NCI-H2029 (cell line): Measurements from ENCODE around the gene DPP6.
A peak's percentile ranks its signal among the peaks of the same experiment; 100 is the strongest.
"Not testable (repeated sequence)": the region's sequence is repeated elsewhere in the genome, so short reads cannot be mapped to it uniquely, and the experiment has no call there.

Experiments
- DNase-seq: peaks from one replicate; lab custom pipeline; 2025; lab: John Stamatoyannopoulos, UW

DPP6 gene

GRCh38 chr7:154928136-154929005 lies 876.2 kb downstream of the DPP6 start:
- DNase-seq: peak; percentile 75

DNA sequence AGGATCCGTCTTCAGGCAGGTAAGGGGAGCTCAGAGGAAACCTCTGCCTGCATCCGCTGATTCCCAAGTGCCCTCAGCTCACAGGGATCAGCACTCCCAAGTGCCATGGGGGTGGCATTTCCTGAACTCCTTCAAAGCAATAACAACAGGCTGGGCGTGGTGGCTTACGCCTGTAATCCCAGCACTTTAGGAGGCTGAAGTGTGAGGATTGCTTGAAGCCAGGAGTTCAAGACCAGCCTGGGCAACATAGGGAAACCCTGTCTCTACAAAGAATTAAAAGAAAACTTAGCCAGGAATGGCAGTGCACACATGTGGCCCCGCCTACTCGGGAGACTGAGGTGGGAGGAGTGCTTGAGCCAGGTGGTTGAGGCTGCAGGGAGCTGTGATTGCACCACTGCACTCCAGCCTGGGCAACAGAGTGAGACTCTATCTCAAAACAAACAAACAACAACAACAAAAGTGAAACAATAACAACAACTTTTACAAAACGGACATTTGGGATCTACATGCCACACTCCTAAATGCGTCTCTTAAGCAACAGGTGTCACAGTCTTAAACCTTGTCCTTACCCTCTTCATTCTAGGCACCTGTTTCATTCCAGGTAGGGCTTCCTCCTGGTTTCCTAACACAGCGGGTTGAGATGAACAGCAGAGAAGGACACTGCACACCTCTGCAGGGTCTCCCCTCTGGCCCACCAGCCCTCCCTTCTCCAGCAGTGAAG lies 877.0 kb downstream of the DPP6 start:
- DNase-seq: peak; percentile 33

DNA sequence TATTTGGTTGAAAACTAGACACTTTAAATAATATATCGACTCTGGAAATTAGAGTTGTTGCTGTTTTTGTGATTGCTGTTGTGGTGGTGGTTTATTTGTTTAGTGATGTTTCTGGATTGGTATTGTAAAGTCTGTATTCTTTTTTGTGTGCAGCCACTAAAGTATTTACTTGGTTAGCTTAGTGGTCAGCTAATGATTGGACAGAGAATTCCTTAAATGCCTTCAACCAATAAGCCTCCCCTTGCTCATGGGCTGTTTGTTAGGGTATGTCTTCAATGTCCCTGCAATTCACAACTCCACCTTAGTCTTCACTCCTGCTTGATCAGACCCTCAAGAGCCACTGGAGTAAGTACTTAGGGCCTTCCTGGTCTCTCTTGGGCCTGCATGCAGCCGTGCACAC lies 879.7 kb downstream of the DPP6 start:
- no peak for DNase-seq

- DNase-seq: not testable (repeated sequence)
These were observed 882.3 kb downstream of the DPP6 start for GRCh38 chr7:154934353-154934952.

DNA sequence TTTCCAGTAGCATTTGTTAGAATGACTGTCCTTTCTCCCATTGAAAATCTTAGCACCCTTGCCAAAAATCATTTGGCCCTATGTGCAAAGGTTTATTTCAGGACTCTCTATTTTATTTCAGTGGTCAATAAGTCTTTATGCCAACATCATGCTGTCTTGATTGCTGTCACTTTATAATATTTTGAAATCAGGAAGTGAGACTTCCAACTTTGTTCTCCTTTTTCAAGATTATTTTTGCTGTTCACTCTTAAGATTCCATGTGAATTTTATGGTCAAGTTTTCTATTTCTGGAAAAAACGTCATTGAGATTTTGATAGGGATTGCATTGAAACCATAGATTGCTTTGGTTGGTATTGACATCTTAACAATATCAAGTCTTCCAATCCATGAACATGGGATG lies 885.6 kb downstream of the DPP6 start:
- no peak for DNase-seq

DNA sequence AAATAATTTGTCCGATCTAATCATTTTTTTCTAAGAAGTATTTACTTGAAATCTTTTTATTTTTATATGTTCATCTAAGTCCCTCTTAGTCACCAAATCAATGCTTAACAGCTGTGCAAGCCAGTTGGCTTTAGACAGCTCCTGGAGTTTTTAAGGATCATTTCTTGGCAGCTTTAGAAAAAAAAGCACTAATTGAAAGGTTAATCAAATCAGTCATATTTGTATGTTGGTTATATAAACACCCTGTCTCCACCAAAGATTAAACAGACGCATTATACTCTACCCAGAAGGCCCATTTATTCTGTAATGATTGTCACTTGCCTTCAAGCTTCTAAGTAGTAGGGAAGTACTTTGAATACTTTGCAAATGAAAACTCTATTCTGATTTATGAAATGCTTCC lies 890.5 kb downstream of the DPP6 start:
- DNase-seq: no peak
